Measurements from ENCODE around the gene PRKN. TPM values are rescaled to one million over a fixed set of nuclear protein-coding genes. Genes with fewer than 3 reads are reported as not detected.
"Not testable (repeated sequence)": the region's sequence is repeated elsewhere in the genome, so short reads cannot be mapped to it uniquely, and the experiment has no call there.

The PRKN gene
- total RNA-seq, 4 donors from 2014 or later: 6.3 to 11.9 (median 9.5) TPM

GRCh38 chr6:161338015-161338414 lies 1389.6 kb downstream of the PRKN start:
- H3K4me3 ChIP-seq (ENCODE audit: low read depth, poor library complexity, severe bottlenecking): no peak overlapping the region
- 77 to 82% methylated on average over 3 of the region's 3 CpGs for WGBS, 2 donors
- TF ChIP-seq CTCF (IDR thresholded peaks at IDR 0.05) (no peak), POLR2A (IDR thresholded peaks at IDR 0.05) (no peak)
- intact Hi-C loops (cut with DNase I; ENCODE audit: low total_unique reads): no loop called here
- no peak for DNase-seq (ENCODE audit: low spot score in 2 of 2)

- DNase-seq (ENCODE audit: low spot score in 2 of 2): no peak
- TF ChIP-seq POLR2A (IDR thresholded peaks at IDR 0.05) (no peak), CTCF (IDR thresholded peaks at IDR 0.05) (no peak)
- no peak overlapping the region for H3K4me3 ChIP-seq (ENCODE audit: low read depth, poor library complexity, severe bottlenecking)
- intact Hi-C loops (cut with DNase I; ENCODE audit: low total_unique reads): no loop called here
- WGBS, 2 donors: 85 to 90% methylated on average over 1 of the region's 1 CpG
Measured at GRCh38 chr6:161336479-161336878, 1391.1 kb downstream of the PRKN start.

- intact Hi-C loops (cut with DNase I; ENCODE audit: low total_unique reads): no loop called here
- H3K4me3 ChIP-seq (ENCODE audit: low read depth, poor library complexity, severe bottlenecking): no peak overlapping the region
- WGBS, 2 donors: 75 to 84% methylated on average over 8 of the region's 8 CpGs
- TF ChIP-seq CTCF (IDR thresholded peaks at IDR 0.05): no peak
- no peak for TF ChIP-seq POLR2A (IDR thresholded peaks at IDR 0.05)
- no peak for DNase-seq (ENCODE audit: low spot score in 2 of 2)
Measured at GRCh38 chr6:161333410-161333809, 1394.2 kb downstream of the PRKN start.

GRCh38 chr6:161331402-161332081 lies 1396.0 kb downstream of the PRKN start:
- WGBS, 2 donors: 61 to 63% methylated on average over 4 of the region's 4 CpGs
- intact Hi-C loops (cut with DNase I; ENCODE audit: low total_unique reads); H3K4me3 ChIP-seq (ENCODE audit: low read depth, poor library complexity, severe bottlenecking); DNase-seq (ENCODE audit: low spot score in 2 of 2): not testable (repeated sequence)

GRCh38 chr6:161327360-161327953 lies 1400.1 kb downstream of the PRKN start:
- WGBS, 2 donors: 93% methylated on average over 4 of the region's 4 CpGs
- H3K4me3 ChIP-seq (ENCODE audit: low read depth, poor library complexity, severe bottlenecking): no peak overlapping the region
- TF ChIP-seq POLR2A (IDR thresholded peaks at IDR 0.05): no peak
- TF ChIP-seq CTCF (IDR thresholded peaks at IDR 0.05): no peak
- no peak for DNase-seq (ENCODE audit: low spot score in 2 of 2)
- intact Hi-C loops (cut with DNase I; ENCODE audit: low total_unique reads): no loop called here

- no peak overlapping the region for H3K4me3 ChIP-seq (ENCODE audit: low read depth, poor library complexity, severe bottlenecking)
- TF ChIP-seq CTCF (IDR thresholded peaks at IDR 0.05) (no peak), POLR2A (IDR thresholded peaks at IDR 0.05) (no peak)
- intact Hi-C loops (cut with DNase I; ENCODE audit: low total_unique reads): no loop called here
- WGBS, 2 donors: 45 to 48% methylated on average over 2 of the region's 2 CpGs
- DNase-seq (ENCODE audit: low spot score in 2 of 2): no peak
Measured at GRCh38 chr6:161319231-161319630, 1408.3 kb downstream of the PRKN start.
